Limb (tissue), 2 donors: ENCODE data around the gene PTCD1.

Experiments used
- DNase-seq, 2 donors: peaks; one replicate each; pipeline ENCODE4 v3.0.0-alpha.2; 2016; ENCODE audit errors: extremely low spot score in 2 of 2

The PTCD1 gene

GRCh38 chr7:99408379-99409191 is 30.0 kb downstream of the PTCD1 start, which contains the start of the genes BUD31 and PDAP1:
Gene BUD31 (plus strand): TSS chr7:99408969. CDS start chr7:99411093, 2,124 bp downstream.
Gene PDAP1 (minus strand): TSS chr7:99408597. CDS start chr7:99408548, 49 bp downstream.
- peak; percentile 93 to 97 for DNase-seq

GRCh38 chr7:99407872-99408378 is 30.7 kb downstream of the PTCD1 start:
- peak in 1 of 2 donors; percentile 15 for DNase-seq

GRCh38 chr7:99406557-99406956 is 32.0 kb downstream of the PTCD1 start:
- no peak for DNase-seq

- DNase-seq, result no peak
Measured at GRCh38 chr7:99404977-99405320, 33.6 kb downstream of the PTCD1 start.

- no peak for DNase-seq
Measured at GRCh38 chr7:99404235-99404976, 34.2 kb downstream of the PTCD1 start.

- no peak for DNase-seq
Measured at GRCh38 chr7:99403764-99404163, 34.8 kb downstream of the PTCD1 start.

- no peak for DNase-seq
Measured at GRCh38 chr7:99402854-99403253, 35.7 kb downstream of the PTCD1 start.

GRCh38 chr7:99399597-99399996 is 39.0 kb downstream of the PTCD1 start:
- DNase-seq, result no peak

- no peak for DNase-seq
Measured at GRCh38 chr7:99398891-99399445, 39.6 kb downstream of the PTCD1 start.

- DNase-seq, result no peak
Measured at GRCh38 chr7:99397297-99397983, 41.2 kb downstream of the PTCD1 start.

GRCh38 chr7:99396418-99397296 is 41.9 kb downstream of the PTCD1 start:
- DNase-seq, result no peak

GRCh38 chr7:99395616-99396327 is 42.8 kb downstream of the PTCD1 start:
- no peak for DNase-seq

- no peak for DNase-seq
Measured at GRCh38 chr7:99394188-99394502, 44.5 kb downstream of the PTCD1 start.

GRCh38 chr7:99393355-99394187 is 45.0 kb downstream of the PTCD1 start:
- DNase-seq, result peak in 1 of 2 donors; percentile 73

- peak; percentile 55 to 80 for DNase-seq
Measured at GRCh38 chr7:99392659-99393354, 45.8 kb downstream of the PTCD1 start.

GRCh38 chr7:99392046-99392445 is 46.6 kb downstream of the PTCD1 start:
- DNase-seq, result no peak

- DNase-seq, result no peak
Measured at GRCh38 chr7:99390941-99391602, 47.5 kb downstream of the PTCD1 start.

- DNase-seq, result no peak
Measured at GRCh38 chr7:99389772-99390171, 48.8 kb downstream of the PTCD1 start.
